Activated CD8-positive, alpha-beta T cell treated with anti-CD3 and anti-CD28 coated beads, Interleukin-2, amount 10 ng/mL, durations not matched to agents 7 days and 5 days (primary cell): ENCODE results near the gene SBSN. TPM values are rescaled to one million over a fixed set of nuclear protein-coding genes. Genes with fewer than 3 reads are reported as not detected.

Experiments
- ATAC-seq: fragments of 150-1000 bp; cut with Tn5 transposase; one replicate; pipeline ENCODE4 v1.10.0; 2021; ENCODE audit warnings: moderate library complexity
- CTCF ChIA-PET: fragments of 350-600 bp; sonication (Branson Sonifier 250); formaldehyde crosslinking; loops from one replicate; lab custom pipeline; 2021; ENCODE audit warnings: antibody characterized with exemption; lab: Charles Lee
- POLR2A ChIA-PET: fragments of 350-600 bp; sonication (Branson Sonifier 250); formaldehyde crosslinking; loops from one replicate; lab custom pipeline; 2021; ENCODE audit warnings: antibody characterized with exemption; lab: Charles Lee
- DNase-seq: peaks from one replicate; pipeline ENCODE4 v3.0.0-alpha.2; 2020
- H3K27ac Mint-ChIP-seq: one replicate; pipeline ENCODE4 v1.8.0; 2021; ENCODE audit warnings: mild to moderate bottlenecking, mixed read lengths
- H3K27me3 Mint-ChIP-seq: one replicate; pipeline ENCODE4 v1.8.0; 2021; ENCODE audit warnings: low read depth, mixed read lengths
- H3K36me3 Mint-ChIP-seq: one replicate; pipeline ENCODE4 v1.8.0; 2021; ENCODE audit warnings: low read depth, mixed read lengths
- H3K4me1 Mint-ChIP-seq: one replicate; pipeline ENCODE4 v1.8.0; 2021; ENCODE audit warnings: low read depth, mixed read lengths
- H3K4me3 Mint-ChIP-seq: one replicate; pipeline ENCODE4 v1.8.0; 2021; ENCODE audit warnings: mild to moderate bottlenecking, mixed read lengths
- H3K9me3 Mint-ChIP-seq: one replicate; pipeline ENCODE4 v1.8.0; 2022; ENCODE audit warnings: mixed read lengths; ENCODE audit not compliant: insufficient read depth
- total RNA-seq, 2 experiments: library from RNA; stranded (reverse); gene quantifications; one replicate each; pipeline ENCODE4 v1.2.3, GENCODE V29; 2021

The SBSN gene
- not detected for total RNA-seq

DNA sequence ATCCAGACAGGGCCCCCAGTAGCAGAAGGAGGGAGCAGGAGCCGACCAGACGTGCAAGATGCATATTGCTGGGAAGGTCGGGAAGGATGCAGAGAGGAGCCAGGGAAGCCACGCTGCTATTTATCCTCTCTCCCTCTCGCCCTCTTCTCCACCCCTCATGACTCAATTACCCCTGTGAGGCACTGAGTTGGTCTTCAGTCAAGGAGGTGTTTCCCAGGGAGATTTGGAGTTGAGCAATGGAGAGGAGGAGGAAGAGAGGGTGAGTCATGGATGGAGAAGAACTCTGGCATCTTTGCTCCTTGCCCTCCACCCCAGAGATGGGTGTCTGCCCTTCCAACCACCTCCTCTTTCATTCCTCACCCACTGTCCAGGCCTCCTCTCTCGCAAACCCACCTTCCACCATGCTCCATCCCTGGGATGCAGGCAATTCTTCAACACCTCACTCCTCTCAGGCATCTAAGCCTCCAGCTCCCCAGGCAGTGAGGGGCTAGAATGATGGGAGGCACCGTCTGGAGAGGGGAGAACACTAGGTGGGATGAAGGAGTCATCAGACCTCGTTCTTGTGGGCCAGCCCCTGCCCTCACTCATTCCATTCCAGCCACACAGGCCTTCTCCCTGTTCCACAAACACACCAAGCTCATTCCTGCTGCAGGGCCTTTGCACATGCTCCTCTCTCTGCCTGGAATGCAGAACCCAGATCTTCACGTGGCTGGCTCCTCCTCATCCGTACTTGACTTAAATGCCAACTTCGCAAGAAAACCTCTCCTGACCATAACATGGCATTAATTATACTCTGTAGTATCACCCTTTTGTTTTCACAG is at the start of gene SBSN:
Gene SBSN, minus strand, starts transcription at position 94 of the 821 bp plus-strand sequence. Its CDS starts 30 bp downstream, at position 64.
- no peaks in the 10 kb centered on the region for H3K9me3 Mint-ChIP-seq
- H3K36me3 Mint-ChIP-seq = no peaks in the 10 kb centered on the region
- no peak for DNase-seq
- ChIA-PET CTCF (no interaction called here), POLR2A (no interaction called here)
- peaks cover 26% of the 10 kb centered on the region for H3K27me3 Mint-ChIP-seq
- H3K4me1 Mint-ChIP-seq = peaks cover 17% of the 10 kb centered on the region
- H3K27ac Mint-ChIP-seq = no peak within 1 kb of the TSS
- H3K4me3 Mint-ChIP-seq = no peak within 1 kb of the TSS
- ATAC-seq = no peak

- H3K9me3 Mint-ChIP-seq = peaks cover 11% of the 10 kb centered on the region
- DNase-seq (no peak), ATAC-seq (no peak)
- peaks cover 2% of the 10 kb centered on the region for H3K4me1 Mint-ChIP-seq
- no peak overlapping the region for H3K27ac Mint-ChIP-seq
- ChIA-PET CTCF (no interaction called here), POLR2A (no interaction called here)
- H3K4me3 Mint-ChIP-seq = no peak overlapping the region
- H3K27me3 Mint-ChIP-seq = peaks cover 19% of the 10 kb centered on the region
- peaks cover 3% of the 10 kb centered on the region for H3K36me3 Mint-ChIP-seq
These were observed 43.4 kb upstream of the SBSN start for GRCh38 chr19:35571406-35571965.

GRCh38 chr19:35569281-35569781 is 41.2 kb upstream of the SBSN start:
- Mint-ChIP-seq H3K9me3 (no peaks in the 10 kb centered on the region), H3K4me3 (no peak overlapping the region), H3K27ac (no peak overlapping the region), H3K4me1 (peaks cover 2% of the 10 kb centered on the region), H3K27me3 (peaks cover 18% of the 10 kb centered on the region), H3K36me3 (no peaks in the 10 kb centered on the region)
- no peak for DNase-seq
- ChIA-PET POLR2A (no interaction called here), CTCF (no interaction called here)
- no peak for ATAC-seq

GRCh38 chr19:35566738-35567137 is 38.6 kb upstream of the SBSN start:
- CTCF ChIA-PET = interaction anchor here (0.6 to 0.8 kb wide), 2 partner anchors 18 to 636 kb away, joined by 3 to 4 read pairs; no protein-coding TSS in a partner anchor
- no peak overlapping the region for H3K27ac Mint-ChIP-seq
- H3K4me3 Mint-ChIP-seq = no peak overlapping the region

GRCh38 chr19:35565016-35565856 is 37.1 kb upstream of the SBSN start:
- no peaks in the 10 kb centered on the region for H3K4me1 Mint-ChIP-seq
- H3K4me3 Mint-ChIP-seq = no peak overlapping the region
- no peaks in the 10 kb centered on the region for H3K9me3 Mint-ChIP-seq
- ATAC-seq (no peak), DNase-seq (no peak)
- no peak overlapping the region for H3K27ac Mint-ChIP-seq
- H3K27me3 Mint-ChIP-seq = peaks cover 19% of the 10 kb centered on the region
- ChIA-PET POLR2A (interaction anchor here (0.5 kb wide), 1 partner anchor 131 kb away, joined by 3 read pairs; no protein-coding TSS in a partner anchor), CTCF (no interaction called here)
- H3K36me3 Mint-ChIP-seq = no peaks in the 10 kb centered on the region

More at GRCh38 chr19:35566738-35567137, 38.6 kb upstream of the SBSN start:
- POLR2A ChIA-PET = no interaction called here
- no peaks in the 10 kb centered on the region for H3K36me3 Mint-ChIP-seq
- peaks cover 2% of the 10 kb centered on the region for H3K4me1 Mint-ChIP-seq
- ATAC-seq (no peak), DNase-seq (no peak)
- peaks cover 16% of the 10 kb centered on the region for H3K27me3 Mint-ChIP-seq
- no peaks in the 10 kb centered on the region for H3K9me3 Mint-ChIP-seq

DNA sequence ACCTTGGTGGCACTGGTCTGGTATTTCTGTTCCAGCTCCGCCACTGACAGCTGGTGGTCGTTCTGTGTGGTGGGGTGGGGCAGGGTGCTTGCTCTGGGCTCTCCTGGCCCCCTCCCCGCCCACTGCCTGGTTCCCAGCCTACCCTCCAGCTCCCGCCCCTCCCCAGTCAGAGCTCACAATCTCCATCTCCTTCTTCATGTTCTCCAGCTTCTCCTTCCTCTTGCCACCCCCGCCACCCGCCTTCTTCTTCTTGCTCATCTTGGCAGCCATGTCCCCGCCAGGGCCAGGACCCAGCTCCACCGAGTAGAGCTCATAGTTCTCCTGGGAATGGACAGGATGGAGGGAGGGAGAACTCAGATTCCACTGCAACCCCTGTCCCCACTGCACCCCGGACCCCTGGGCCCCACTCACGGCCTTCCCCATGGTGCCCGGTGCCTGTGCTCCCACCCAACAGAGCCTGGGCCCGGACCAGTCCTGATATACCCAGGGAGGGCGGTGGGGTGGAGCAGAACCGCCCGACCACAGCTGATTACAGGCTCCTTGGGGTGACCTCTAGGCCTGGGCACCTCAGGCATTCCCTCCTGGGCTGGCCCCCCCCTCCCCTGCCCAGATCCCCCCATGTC is 35.2 kb upstream of the SBSN start, which contains the start of gene ATP4A:
Gene ATP4A, minus strand, starts transcription at position 452 of the 623 bp plus-strand sequence. Its CDS starts 29 bp downstream, at position 423.
- H3K27me3 Mint-ChIP-seq = peaks cover 20% of the 10 kb centered on the region
- CTCF ChIA-PET = interaction anchor here (0.7 to 1.0 kb wide), 2 partner anchors 14 to 15 kb away, joined by 3 to 4 read pairs; no protein-coding TSS in a partner anchor
- H3K4me3 Mint-ChIP-seq = no peak within 1 kb of the TSS
- H3K27ac Mint-ChIP-seq = no peak within 1 kb of the TSS
- DNase-seq = no peak
- no peaks in the 10 kb centered on the region for H3K36me3 Mint-ChIP-seq
- peaks cover 2% of the 10 kb centered on the region for H3K4me1 Mint-ChIP-seq
- POLR2A ChIA-PET = no interaction called here
- ATAC-seq = no peak
- H3K9me3 Mint-ChIP-seq = no peaks in the 10 kb centered on the region

GRCh38 chr19:35562776-35563175 is 34.7 kb upstream of the SBSN start:
- DNase-seq (no peak), ATAC-seq (no peak)
- Mint-ChIP-seq H3K27me3 (peaks cover 22% of the 10 kb centered on the region), H3K4me3 (no peak overlapping the region), H3K36me3 (no peaks in the 10 kb centered on the region), H3K27ac (no peak overlapping the region), H3K4me1 (peaks cover 4% of the 10 kb centered on the region), H3K9me3 (no peaks in the 10 kb centered on the region)
- ChIA-PET POLR2A (no interaction called here), CTCF (interaction anchor here (0.7 to 1.0 kb wide), 2 partner anchors 13 to 14 kb away, joined by 3 to 4 read pairs; no protein-coding TSS in a partner anchor)

- peaks cover 5% of the 10 kb centered on the region for H3K4me1 Mint-ChIP-seq
- DNase-seq = no peak
- no peak for ATAC-seq
- peaks cover 25% of the 10 kb centered on the region for H3K27me3 Mint-ChIP-seq
- ChIA-PET POLR2A (no interaction called here), CTCF (no interaction called here)
- no peak overlapping the region for H3K27ac Mint-ChIP-seq
- no peaks in the 10 kb centered on the region for H3K36me3 Mint-ChIP-seq
- no peak overlapping the region for H3K4me3 Mint-ChIP-seq
- H3K9me3 Mint-ChIP-seq = no peaks in the 10 kb centered on the region
These were observed 34.2 kb upstream of the SBSN start for GRCh38 chr19:35562336-35562735.

- POLR2A ChIA-PET = no interaction called here
- H3K4me3 Mint-ChIP-seq = no peak overlapping the region
These were observed 33.3 kb upstream of the SBSN start for GRCh38 chr19:35561436-35561835.

GRCh38 chr19:35560677-35561076 is 32.6 kb upstream of the SBSN start:
- Mint-ChIP-seq H3K36me3 (no peaks in the 10 kb centered on the region), H3K27me3 (peaks cover 31% of the 10 kb centered on the region), H3K9me3 (no peaks in the 10 kb centered on the region), H3K27ac (no peak overlapping the region), H3K4me3 (no peak overlapping the region), H3K4me1 (peaks cover 8% of the 10 kb centered on the region)
- ChIA-PET CTCF (no interaction called here), POLR2A (no interaction called here)
- DNase-seq = no peak
- no peak for ATAC-seq

More at GRCh38 chr19:35561436-35561835, 33.3 kb upstream of the SBSN start:
- CTCF ChIA-PET = no interaction called here
- H3K36me3 Mint-ChIP-seq = no peaks in the 10 kb centered on the region
- H3K27ac Mint-ChIP-seq = no peak overlapping the region
- ATAC-seq = no peak
- peaks cover 8% of the 10 kb centered on the region for H3K4me1 Mint-ChIP-seq
- peaks cover 29% of the 10 kb centered on the region for H3K27me3 Mint-ChIP-seq
- DNase-seq = no peak
- H3K9me3 Mint-ChIP-seq = no peaks in the 10 kb centered on the region

DNA sequence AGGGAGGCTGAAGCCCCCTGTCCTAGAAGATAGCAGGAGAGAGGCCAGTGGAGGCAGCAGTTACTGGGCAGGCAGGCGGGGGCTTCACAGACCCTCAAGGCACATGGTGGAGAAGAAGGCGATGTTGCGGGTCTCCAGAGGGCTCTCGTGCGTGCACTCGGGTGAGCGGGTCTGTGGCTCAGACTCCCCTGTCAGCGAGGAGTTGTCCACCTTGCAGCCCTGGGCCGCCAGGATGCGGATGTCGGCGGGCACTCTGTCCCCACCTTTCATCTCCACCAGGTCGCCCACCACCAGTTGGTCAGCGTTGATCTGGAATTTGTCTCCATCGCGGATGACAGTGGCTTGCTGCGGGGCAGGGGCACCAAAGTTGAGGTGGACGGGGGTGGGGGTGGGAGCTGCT is 32.2 kb upstream of the SBSN start:
- ATAC-seq (no peak), DNase-seq (no peak)
- H3K9me3 Mint-ChIP-seq = no peaks in the 10 kb centered on the region
- H3K27ac Mint-ChIP-seq = no peak overlapping the region
- H3K27me3 Mint-ChIP-seq = peaks cover 31% of the 10 kb centered on the region
- POLR2A ChIA-PET = no interaction called here
- CTCF ChIA-PET = no interaction called here
- no peaks in the 10 kb centered on the region for H3K36me3 Mint-ChIP-seq
- H3K4me1 Mint-ChIP-seq = peaks cover 8% of the 10 kb centered on the region
- H3K4me3 Mint-ChIP-seq = no peak overlapping the region
